IMR-90 (cell line): ENCODE measurements around the gene STXBP4. TPM values are rescaled to one million over a fixed set of nuclear protein-coding genes. Genes with fewer than 3 reads are reported as not detected.

Experiments
- ATAC-seq: fragments of 200-7000 bp; cut with Tn5 transposase; 2 replicates; pipeline ENCODE4 v1.9.1; 2020; ENCODE audit warnings: low read depth, mild to moderate bottlenecking, moderate library complexity
- BruUV-seq: library from RNA; stranded (reverse); fragments of 400-500 nt; replicated peaks from 2 replicates; lab custom pipeline; 2021; lab: Mats Ljungman, UMichigan
- CTCF ChIA-PET: fragments of 300-600 bp; formaldehyde crosslinking; extraction: SDS; loops from one replicate; lab custom pipeline; 2021; ENCODE audit warnings: antibody characterized with exemption; lab: Yijun Ruan, JAX
- POLR2A ChIA-PET: fragments of 300-600 bp; sonication (Branson Sonifier 250); formaldehyde crosslinking; loops from one replicate; lab custom pipeline; 2022; ENCODE audit warnings: antibody characterized with exemption; ENCODE audit not compliant: unreplicated experiment; lab: Charles Lee
- DNase-seq: peaks from one replicate; pipeline ENCODE4 v3.0.0; 2013
- H2AFZ ChIP-seq: replicated peaks from 2 replicates; pipeline ENCODE3; 2013; ENCODE audit warnings: low read length, mild to moderate bottlenecking; ENCODE audit not compliant: poor library complexity
- H2AK5ac ChIP-seq: 2 replicates; pipeline ENCODE4 v1.6.1; 2013; ENCODE audit warnings: low read depth, low read length, inconsistent platforms
- H2AK9ac ChIP-seq: replicated peaks from 2 replicates; pipeline ENCODE3; 2013; ENCODE audit warnings: mild to moderate bottlenecking, low read depth, low read length, moderate library complexity; ENCODE audit not compliant: poor library complexity
- H2BK120ac ChIP-seq: 2 replicates; pipeline ENCODE4 v1.6.1; 2013; ENCODE audit warnings: low read depth, low read length, inconsistent platforms
- H2BK15ac ChIP-seq: 3 replicates; pipeline ENCODE4 v1.6.1; 2013; ENCODE audit warnings: low read depth, low read length, inconsistent platforms
- H2BK20ac ChIP-seq: 2 replicates; pipeline ENCODE4 v1.6.1; 2013; ENCODE audit warnings: low read depth, mild to moderate bottlenecking, inconsistent platforms, low read length, moderate library complexity
- H2BK5ac ChIP-seq: 2 replicates; pipeline ENCODE4 v1.6.1; 2013; ENCODE audit warnings: mild to moderate bottlenecking, low read depth, low read length, inconsistent platforms; ENCODE audit not compliant: poor library complexity, severe bottlenecking
- H3K14ac ChIP-seq: replicated peaks from 2 replicates; pipeline ENCODE4 v1.6.1; 2013; ENCODE audit warnings: low read depth, low read length, inconsistent platforms
- H3K18ac ChIP-seq: 2 replicates; pipeline ENCODE4 v1.6.1; 2013; ENCODE audit warnings: low read depth, low read length, control low read depth
- H3K23ac ChIP-seq: 2 replicates; pipeline ENCODE4 v1.6.1; 2013; ENCODE audit warnings: low read depth, low read length, inconsistent platforms
- H3K27ac ChIP-seq: 2 replicates; pipeline ENCODE4 v1.5.1; 2013; ENCODE audit warnings: mild to moderate bottlenecking, control low read depth, low read length; ENCODE audit not compliant: insufficient read depth
- H3K27me3 ChIP-seq: 2 replicates; pipeline ENCODE4 v1.6.1; 2013; ENCODE audit warnings: low read length; ENCODE audit not compliant: control insufficient read depth, insufficient read depth
- H3K36me3 ChIP-seq: 2 replicates; pipeline ENCODE4 v1.6.1; 2013; ENCODE audit warnings: low read length, mixed read lengths; ENCODE audit not compliant: control insufficient read depth, insufficient read depth
- H3K4ac ChIP-seq: 2 replicates; pipeline ENCODE4 v1.6.1; 2013; ENCODE audit warnings: low read depth, low read length, inconsistent platforms
- H3K4me1 ChIP-seq: 2 replicates; pipeline ENCODE4 v1.6.1; 2013; ENCODE audit warnings: low read length, mixed read lengths; ENCODE audit not compliant: control insufficient read depth, insufficient read depth
- H3K4me2 ChIP-seq: 2 replicates; pipeline ENCODE4 v1.6.1; 2013; ENCODE audit warnings: low read depth, mild to moderate bottlenecking, control low read depth, low read length, moderate library complexity
- H3K4me3 ChIP-seq: 2 replicates; pipeline ENCODE4 v1.5.1; 2013; ENCODE audit warnings: low read depth, mild to moderate bottlenecking, control low read depth, low read length, moderate library complexity; ENCODE audit not compliant: insufficient read depth
- H3K56ac ChIP-seq: 2 replicates; pipeline ENCODE4 v1.6.1; 2013; ENCODE audit warnings: low read length, inconsistent platforms; ENCODE audit not compliant: insufficient read depth; ENCODE audit errors: extremely low read depth
- H3K79me1 ChIP-seq, 2 experiments: 2 replicates each; pipeline ENCODE4 v1.6.1; 2013; ENCODE audit warnings: low read length in 2 of 2, inconsistent platforms in 1 of 2, low read depth in 1 of 2
- H3K9ac ChIP-seq: 2 replicates; pipeline ENCODE4 v1.6.1; 2013; ENCODE audit warnings: low read depth, low read length, control low read depth
- H3K9me1 ChIP-seq: 2 replicates; pipeline ENCODE4 v1.6.1; 2013; ENCODE audit warnings: low read length, inconsistent platforms; ENCODE audit not compliant: insufficient read depth
- H3K9me3 ChIP-seq: 2 replicates; pipeline ENCODE4 v1.6.1; 2013; ENCODE audit warnings: low read length; ENCODE audit not compliant: control insufficient read depth, insufficient read depth
- H4K20me1 ChIP-seq: 2 replicates; pipeline ENCODE4 v1.6.1; 2013; ENCODE audit warnings: low read length, inconsistent platforms; ENCODE audit not compliant: insufficient read depth
- H4K5ac ChIP-seq: 2 replicates; pipeline ENCODE4 v1.6.1; 2013; ENCODE audit warnings: mild to moderate bottlenecking, low read depth, low read length, control low read depth
- H4K8ac ChIP-seq, 2 experiments: 2 replicates each; pipeline ENCODE4 v1.6.1; 2013; ENCODE audit warnings: low read depth in 2 of 2, low read length in 2 of 2, control low read depth in 1 of 2, inconsistent platforms in 1 of 2
- H4K91ac ChIP-seq: 2 replicates; pipeline ENCODE4 v1.6.1; 2013; ENCODE audit warnings: low read depth, low read length, inconsistent platforms; ENCODE audit not compliant: insufficient read depth
- CHD1 ChIP-seq: IDR thresholded peaks from 2 replicates; pipeline ENCODE4 v1.6.1; 2012; ENCODE audit warnings: low read depth, low read length, improper control_type of control experiment
- FOS ChIP-seq: fragments of 150-350 bp; IDR thresholded peaks from 2 replicates; pipeline ENCODE4 v1.6.1; 2016; ENCODE audit warnings: low read depth, low read length
- MAFK ChIP-seq: IDR thresholded peaks from 2 replicates; pipeline ENCODE4 v1.6.1; 2012; ENCODE audit warnings: low read depth, low read length, improper control_type of control experiment
- MAZ ChIP-seq: IDR thresholded peaks from 2 replicates; pipeline ENCODE4 v1.6.1; 2012; ENCODE audit warnings: low read depth, mild to moderate bottlenecking, low read length, improper control_type of control experiment, moderate library complexity, borderline replicate concordance
- SMC3 ChIP-seq: fragments of 150-350 bp; IDR thresholded peaks from 2 replicates; pipeline ENCODE4 v1.6.1; 2016; ENCODE audit warnings: low read depth, mild to moderate bottlenecking, antibody characterized with exemption, low read length, moderate library complexity
- WGBS, 2 experiments: methylation state at CpG; one replicate each; pipeline versions ENCODE4 v1.1.5 to v1.1.7; 2013; ENCODE audit warnings: missing lambda C conversion rate in 2 of 2; ENCODE audit not compliant: insufficient read length in 1 of 2; ENCODE audit errors: extremely low coverage in 2 of 2; 5-methylcytosine and 5-hydroxymethylcytosine counted together
- dilution Hi-C: fragments of 300-500 bp; cut with HindIII; formaldehyde crosslinking; loops from one replicate; pipeline ENCODE4 v1.14.3; 2018; ENCODE audit warnings: low sequenced_read_pairs; ENCODE audit not compliant: unreplicated experiment
- in situ Hi-C: fragments of 300-500 bp; cut with MboI; formaldehyde crosslinking; loops from 3 replicates; pipeline ENCODE4 v1.14.3; 2019; ENCODE audit warnings: low sequenced_read_pairs, inconsistent platforms, mixed read lengths
- intact Hi-C: fragments of 100-400 bp; cut with micrococcal nuclease; formaldehyde crosslinking; loops from 2 replicates; pipeline ENCODE4 v1.10.0; 2022
- polyA plus RNA-seq, 3 experiments: library from polyadenylated mRNA; depleted of rRNA; stranded (reverse); fragments of >200 nt; gene quantifications; 2 replicates each; pipeline ENCODE4 v1.2.3, GENCODE V29; 2012; ENCODE audit warnings: low replicate concordance in 1 of 3
- total RNA-seq: library from RNA; depleted of rRNA; stranded (reverse); fragments of >200 nt; gene quantifications from 2 replicates; pipeline ENCODE4 v1.2.3, GENCODE V29; 2012

The STXBP4 gene
- total and polyA plus RNA-seq, 2 of the 4 experiments (the other 2 are of a cell fraction) = 4.1 to 20.4 TPM

DNA sequence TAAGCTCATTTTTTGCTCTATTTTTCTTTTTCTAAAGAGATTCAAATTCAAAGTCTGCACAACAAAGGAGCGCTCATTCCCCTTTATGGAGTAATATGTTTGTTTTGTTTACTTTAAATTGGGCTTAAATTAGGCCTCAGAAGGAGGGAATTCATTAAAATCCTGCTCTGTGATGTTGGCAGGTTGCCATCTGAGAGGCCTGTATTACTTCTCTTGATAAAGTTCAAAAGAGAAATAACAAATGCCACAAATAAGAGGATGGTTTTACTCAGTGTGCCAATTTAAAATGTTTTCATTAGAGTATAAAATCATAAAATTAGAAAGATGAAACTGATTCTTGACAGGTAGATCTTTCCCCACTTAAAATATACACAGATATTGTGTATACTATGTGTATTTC is 241.7 kb downstream of the STXBP4 start:
- in situ Hi-C loops = no loop called here
- H3K4me3 ChIP-seq = no peak overlapping the region
- WGBS, 2 experiments = no CpG with 5 or more reads among the region's 1 CpG
- H3K4me2 ChIP-seq = no peak overlapping the region
- no peaks in the 10 kb centered on the region for H3K79me1 ChIP-seq
- no peaks in the 10 kb centered on the region for H4K20me1 ChIP-seq
- no peak overlapping the region for H3K56ac ChIP-seq
- no peak overlapping the region for H2BK20ac ChIP-seq
- H3K9me1 ChIP-seq = no peaks in the 10 kb centered on the region
- no peak overlapping the region for H3K23ac ChIP-seq
- H2AK5ac ChIP-seq = no peak overlapping the region
- no peak overlapping the region for H4K5ac ChIP-seq
- TF ChIP-seq MAZ (no peak), SMC3 (no peak), FOS (no peak), CHD1 (no peak), MAFK (no peak)
- no peaks in the 10 kb centered on the region for H3K36me3 ChIP-seq
- ATAC-seq (no peak), DNase-seq (no peak)
- intact Hi-C loops = no loop called here
- H2BK5ac ChIP-seq = no peak overlapping the region
- BruUV-seq = no TSS peak
- H2BK120ac ChIP-seq = no peak overlapping the region
- H2AFZ ChIP-seq = no peak overlapping the region
- H3K14ac ChIP-seq = no peak overlapping the region
- no peak overlapping the region for H3K18ac ChIP-seq
- H3K9me3 ChIP-seq = no peaks in the 10 kb centered on the region
- H3K27ac ChIP-seq = no peak overlapping the region
- POLR2A ChIA-PET = no interaction called here
- H3K27me3 ChIP-seq = no peaks in the 10 kb centered on the region
- no peak overlapping the region for H3K9ac ChIP-seq
- no peaks in the 10 kb centered on the region for H3K4me1 ChIP-seq
- CTCF ChIA-PET = no interaction called here
- H2AK9ac ChIP-seq = no peak overlapping the region
- no peak overlapping the region for H3K4ac ChIP-seq
- no peak overlapping the region for H4K8ac ChIP-seq
- dilution Hi-C loops = no loop called here
- no peak overlapping the region for H2BK15ac ChIP-seq
- H4K91ac ChIP-seq = no peak overlapping the region
